C1 segment of cervical spinal cord (tissue), 14 donors: ENCODE measurements around the gene WBP1.
"Not testable (repeated sequence)": the region's sequence is repeated elsewhere in the genome, so short reads cannot be mapped to it uniquely, and the experiment has no call there.

Source experiments
- DNase-seq, 14 donors: peaks; one replicate each; lab custom pipeline; 2025; lab: John Stamatoyannopoulos, UW

Gene WBP1

GRCh38 chr2:74450570-74451190, 7.6 kb upstream of the WBP1 start:
- DNase-seq: no peak

GRCh38 chr2:74454654-74455511, 3.4 kb upstream of the WBP1 start, which contains the start of gene INO80B:
TSS of gene INO80B (plus strand) at chr2:74455087. CDS start at chr2:74455117, 30 bp downstream.
- DNase-seq: peak; percentile 68 to 97 (median 94)

- no peak for DNase-seq
These were observed 1.1 kb upstream of the WBP1 start for GRCh38 chr2:74457129-74457548.

- DNase-seq: peak in 5 of 14 donors; percentile 63 to 80 (median 76)
These were observed 598 bp upstream of the WBP1 start for GRCh38 chr2:74457549-74458131.

- DNase-seq: no peak
These were observed 713 bp downstream of the WBP1 start for GRCh38 chr2:74458938-74459363.

- DNase-seq: not testable (repeated sequence)
These were observed 1.4 kb downstream of the WBP1 start for GRCh38 chr2:74459503-74460118.

GRCh38 chr2:74460187-74460586, 1.9 kb downstream of the WBP1 start:
- not testable (repeated sequence) for DNase-seq

GRCh38 chr2:74461187-74462053, 3.2 kb downstream of the WBP1 start:
- no peak for DNase-seq

GRCh38 chr2:74462054-74462785, 4.0 kb downstream of the WBP1 start:
- DNase-seq: no peak

- DNase-seq: no peak
These were observed 4.5 kb downstream of the WBP1 start for GRCh38 chr2:74462786-74463105.

GRCh38 chr2:74464406-74464805, 6.2 kb downstream of the WBP1 start:
- no peak for DNase-seq

- DNase-seq: not testable (repeated sequence)
These were observed 12.5 kb downstream of the WBP1 start for GRCh38 chr2:74470742-74471141.

GRCh38 chr2:74471332-74472065, 13.3 kb downstream of the WBP1 start:
- DNase-seq: no peak

GRCh38 chr2:74472086-74472944, 14.1 kb downstream of the WBP1 start, which contains the start of gene MRPL53:
TSS of gene MRPL53 (minus strand) at chr2:74472680. CDS start at chr2:74472660, 20 bp downstream.
- peak; percentile 60 to 95 (median 86) for DNase-seq

- DNase-seq: no peak
These were observed 14.7 kb downstream of the WBP1 start for GRCh38 chr2:74472945-74473258.

- no peak for DNase-seq
These were observed 16.2 kb downstream of the WBP1 start for GRCh38 chr2:74474481-74474880.

- no peak for DNase-seq
These were observed 16.7 kb downstream of the WBP1 start for GRCh38 chr2:74474899-74475298.

GRCh38 chr2:74481431-74481830, 23.2 kb downstream of the WBP1 start:
- DNase-seq: no peak
